ENCODE data around the gene SAP30BP. TPM values are rescaled to one million over a fixed set of nuclear protein-coding genes. Genes with fewer than 3 reads are reported as not detected.

SAP30BP gene
- total and polyA plus RNA-seq, 2 of the 8 experiments (the other 6 are each of a cell fraction or from before 2014, with no cell fraction given): 63.3 to 79.9 TPM

- H4K91ac ChIP-seq (replicated peaks; ENCODE audit: insufficient read length, low read length): no peak overlapping the region
- H3K23me2 ChIP-seq (ENCODE audit: low read depth, low read length): no peaks in the 10 kb centered on the region
- H3K14ac ChIP-seq (ENCODE audit: insufficient read length): no peak overlapping the region
- no peak overlapping the region for H2BK15ac ChIP-seq (ENCODE audit: low read length)
- H3K9ac ChIP-seq (replicated peaks in 1 of 4; ENCODE audit: extremely low read depth in 1 of 4, low read depth in 3 of 4, low read length in 3 of 4): no peak overlapping the region
- peaks cover 0 to 2% of the 10 kb centered on the region in 2 experiments for H4K20me1 ChIP-seq (replicated peaks in 1 of 2; ENCODE audit: control insufficient read depth in 1 of 2, insufficient read depth in 2 of 2, low read length in 2 of 2)
- no peak overlapping the region for H3K23ac ChIP-seq (ENCODE audit: insufficient read length)
- no peak overlapping the region; the same call in 1 of the 2 replicates for H4K8ac ChIP-seq (ENCODE audit: extremely low read depth, insufficient read depth, low read length)
- H2BK5ac ChIP-seq (ENCODE audit: low read depth, low read length): no peak overlapping the region
- H3K27ac ChIP-seq (ENCODE audit: low read depth, low read length): no peak overlapping the region
- no peaks in the 10 kb centered on the region for H3K36me3 ChIP-seq (ENCODE audit: control insufficient read depth in 2 of 4, insufficient read depth in 4 of 4, low read length in 3 of 4)
- H3K4me2 ChIP-seq (ENCODE audit: insufficient read depth in 1 of 2, low read depth in 2 of 2, low read length in 2 of 2): no peak overlapping the region
- H2BK12ac ChIP-seq (ENCODE audit: low read depth, low read length): no peak overlapping the region
- no peak overlapping the region for H4K5ac ChIP-seq (ENCODE audit: insufficient read length, low read depth, low read length)
- H3K4ac ChIP-seq (replicated peaks; ENCODE audit: insufficient read length, low read depth, low read length): no peak overlapping the region
- no peaks in the 10 kb centered on the region for H3K27me3 ChIP-seq (replicated peaks in 1 of 4; ENCODE audit: control insufficient read depth in 3 of 4, extremely low read depth in 1 of 4, insufficient read depth in 3 of 4, low read length in 3 of 4)
- H2AFZ ChIP-seq (ENCODE audit: low read length): no peak overlapping the region
- no peak overlapping the region for H2BK20ac ChIP-seq (ENCODE audit: low read length)
- H3K4me1 ChIP-seq (replicated peaks in 1 of 4; ENCODE audit: control insufficient read depth in 3 of 4, insufficient read depth in 4 of 4, low read length in 3 of 4): no peaks in the 10 kb centered on the region
- WGBS, 2 experiments (ENCODE audit: extremely low coverage in 1 of 2, insufficient coverage in 1 of 2, insufficient read length in 1 of 2, insufficient replicate concordance in 2 of 2, low coverage in 1 of 2, low lambda C conversion rate in 2 of 2, missing lambda C conversion rate in 1 of 2): 94% methylated on average over 17 of the region's 17 CpGs; no CpG with 5 or more reads in 1 of the 2 experiments
- ChIA-PET POLR2A (ENCODE audit: partially characterized antibody) (interaction anchor here (0.9 to 1.5 kb wide), 3 partner anchors 11 to 40 kb away, joined by 3 to 4 read pairs (median 3); a partner anchor contains a TSS), CTCF (ENCODE audit: partially characterized antibody) (interaction anchor here (1.0 to 12.3 kb wide), 7 partner anchors 8 to 138 kb away, joined by 3 to 312 read pairs (median 6); partner anchors contain the start of gene SMIM5)
- no peaks in the 10 kb centered on the region for H3K9me3 ChIP-seq (ENCODE audit: insufficient read depth in 2 of 2, low read depth in 1 of 2, low read length in 1 of 2)
- no peaks in the 10 kb centered on the region for H3K79me2 ChIP-seq (ENCODE audit: control insufficient read depth in 1 of 2, insufficient read depth in 2 of 2, low read length in 2 of 2)
- no peak overlapping the region for H3K56ac ChIP-seq (replicated peaks; ENCODE audit: insufficient read length, low read depth, low read length)
- no peak overlapping the region for H2BK120ac ChIP-seq (replicated peaks; ENCODE audit: low read depth, low read length)
- no peak overlapping the region for H3K18ac ChIP-seq (ENCODE audit: extremely low read depth, low read length)
- DNase-seq (ENCODE audit: low read depth in 1 of 2, low spot score in 2 of 2): no peak
- H2AK5ac ChIP-seq (ENCODE audit: low read depth, low read length): no peak overlapping the region
- no peak overlapping the region for H3K4me3 ChIP-seq (ENCODE audit: extremely low read depth in 1 of 4, insufficient read depth in 2 of 4, low read depth in 3 of 4, low read length in 4 of 4)
- H3K79me1 ChIP-seq (ENCODE audit: low read depth, low read length): no peaks in the 10 kb centered on the region
- FAIRE-seq: no peak
- TF ChIP-seq TCF12 (IDR thresholded peaks at IDR 0.05; ENCODE audit: low read depth, low read length): no peak
- TF ChIP-seq SIX5 (IDR thresholded peaks at IDR 0.05; ENCODE audit: low read depth, low read length): no peak
- no peak for TF ChIP-seq RAD21 (IDR thresholded peaks at IDR 0.05 in 1 of 2, conservative IDR thresholded peaks at IDR 0.05 in 1 of 2; ENCODE audit: low read depth in 2 of 2, low read length in 2 of 2)
- no peak for TF ChIP-seq RNF2 (IDR thresholded peaks at IDR 0.05; ENCODE audit: borderline replicate concordance, low read depth, low read length, missing control alignments, poor library complexity, severe bottlenecking)
- TF ChIP-seq SP1 (IDR thresholded peaks at IDR 0.05; ENCODE audit: low read depth, low read length): no peak
- TF ChIP-seq CHD2 (IDR thresholded peaks at IDR 0.05; ENCODE audit: low read length): no peak
- no peak for TF ChIP-seq TEAD4 (IDR thresholded peaks at IDR 0.05; ENCODE audit: low read depth, low read length)
- no peak for TF ChIP-seq RXRA (IDR thresholded peaks at IDR 0.05; ENCODE audit: insufficient read depth, low read depth, low read length)
- no peak for TF ChIP-seq MAX (IDR thresholded peaks at IDR 0.05)
- TF ChIP-seq HDAC6 (IDR thresholded peaks at IDR 0.05; ENCODE audit: low read depth, low read length): no peak
- no peak for TF ChIP-seq SRF (IDR thresholded peaks at IDR 0.05; ENCODE audit: low read depth, low read length)
- TF ChIP-seq CHD1 (IDR thresholded peaks at IDR 0.05; ENCODE audit: low read depth, low read length): no peak
These were observed 73.1 kb downstream of the SAP30BP start for GRCh38 chr17:75740215-75740614.

Measured in H1 (cell line).